Mesenchymal stem cell (in vitro differentiated cells and primary cell): ENCODE results near the gene MFRP.

Experiments used
- DNase-seq: peaks from one replicate; pipeline ENCODE4 v3.0.0-alpha.2; 2013
- H2AFZ ChIP-seq: one replicate; pipeline ENCODE4 v1.6.1; 2013; ENCODE audit warnings: low read depth, mild to moderate bottlenecking, control low read depth, inconsistent platforms, low read length, moderate library complexity
- H2AK5ac ChIP-seq: 2 replicates; pipeline ENCODE4 v1.6.1; 2013; ENCODE audit warnings: low read length, moderate library complexity, mild to moderate bottlenecking, inconsistent platforms; ENCODE audit not compliant: severe bottlenecking
- H2BK120ac ChIP-seq: one replicate; pipeline ENCODE4 v1.6.1; 2013; ENCODE audit warnings: low read depth, mild to moderate bottlenecking, inconsistent platforms, low read length, moderate library complexity
- H2BK12ac ChIP-seq, 2 experiments: one replicate each; pipeline ENCODE4 v1.6.1; 2013; ENCODE audit warnings: inconsistent platforms in 2 of 2, low read length in 2 of 2, mild to moderate bottlenecking in 2 of 2, moderate library complexity in 2 of 2, control low read depth in 1 of 2
- H2BK15ac ChIP-seq: one replicate; pipeline ENCODE4 v1.6.1; 2013; ENCODE audit warnings: mild to moderate bottlenecking, low read depth, inconsistent platforms; ENCODE audit not compliant: poor library complexity, severe bottlenecking
- H2BK5ac ChIP-seq: 2 replicates; pipeline ENCODE4 v1.6.1; 2013; ENCODE audit warnings: low read depth, mild to moderate bottlenecking, low read length, control low read depth, inconsistent platforms; ENCODE audit not compliant: poor library complexity, severe bottlenecking
- H3K14ac ChIP-seq, 2 experiments: one replicate each; pipeline ENCODE4 v1.6.1; 2013; ENCODE audit warnings: inconsistent platforms in 2 of 2, low read length in 2 of 2, control low read depth in 1 of 2, mild to moderate bottlenecking in 1 of 2, moderate library complexity in 1 of 2
- H3K18ac ChIP-seq, 2 experiments: one replicate each; pipeline ENCODE4 v1.6.1; 2013; ENCODE audit warnings: inconsistent platforms in 2 of 2, low read length in 2 of 2, control low read depth in 1 of 2, low read depth in 1 of 2, mild to moderate bottlenecking in 1 of 2
- H3K23ac ChIP-seq, 2 experiments: one replicate each; pipeline ENCODE4 v1.6.1; 2013; ENCODE audit warnings: inconsistent platforms in 2 of 2, low read length in 2 of 2, mild to moderate bottlenecking in 2 of 2, moderate library complexity in 2 of 2, control low read depth in 1 of 2
- H3K27ac ChIP-seq: 2 replicates; pipeline ENCODE4 v1.5.1; 2013; ENCODE audit warnings: mild to moderate bottlenecking, moderate library complexity, low read length, control low read depth, inconsistent platforms; ENCODE audit not compliant: poor library complexity, severe bottlenecking
- H3K27me3 ChIP-seq, 2 experiments: 2 replicates each; pipeline versions ENCODE4 v1.6.1 to v1.7.0; 2013; ENCODE audit warnings: low read length in 2 of 2, mild to moderate bottlenecking in 2 of 2, moderate library complexity in 2 of 2, control low read depth in 1 of 2, inconsistent platforms in 1 of 2; ENCODE audit not compliant: control insufficient read depth in 1 of 2, insufficient read depth in 1 of 2
- H3K36me3 ChIP-seq, 2 experiments: 2 replicates each; pipeline versions ENCODE4 v1.6.1 to v1.7.0; 2013; ENCODE audit warnings: low read length in 2 of 2, control low read depth in 1 of 2, inconsistent platforms in 1 of 2, low read depth in 1 of 2, mild to moderate bottlenecking in 1 of 2; ENCODE audit not compliant: insufficient read depth in 2 of 2, control insufficient read depth in 1 of 2
- H3K4ac ChIP-seq, 2 experiments: one replicate each; pipeline ENCODE4 v1.6.1; 2013; ENCODE audit warnings: inconsistent platforms in 2 of 2, low read length in 2 of 2, mild to moderate bottlenecking in 2 of 2, moderate library complexity in 2 of 2, control low read depth in 1 of 2, low read depth in 1 of 2
- H3K4me1 ChIP-seq: 2 replicates; pipeline ENCODE4 v1.6.1; 2013; ENCODE audit warnings: low read depth, low read length, control low read depth; ENCODE audit not compliant: control insufficient read depth, insufficient read depth
- H3K4me2 ChIP-seq: 2 replicates; pipeline ENCODE4 v1.6.1; 2013; ENCODE audit warnings: low read length, mild to moderate bottlenecking, inconsistent platforms; ENCODE audit not compliant: poor library complexity, severe bottlenecking
- H3K4me3 ChIP-seq, 2 experiments: 2 replicates each; pipeline versions ENCODE4 v1.5.1 to v1.7.0; 2013; ENCODE audit warnings: low read length in 2 of 2, mild to moderate bottlenecking in 2 of 2, control low read depth in 1 of 2, low read depth in 1 of 2; ENCODE audit not compliant: insufficient read depth in 1 of 2
- H3K79me1 ChIP-seq: replicated peaks from 2 replicates; pipeline ENCODE4 v1.6.1; 2013; ENCODE audit warnings: mild to moderate bottlenecking, control low read depth, low read length, inconsistent platforms; ENCODE audit not compliant: poor library complexity, severe bottlenecking
- H3K9ac ChIP-seq: 2 replicates; pipeline ENCODE4 v1.7.0; 2013; ENCODE audit warnings: mild to moderate bottlenecking, low read length, moderate library complexity
- H3K9me3 ChIP-seq: 2 replicates; pipeline ENCODE4 v1.7.0; 2013; ENCODE audit warnings: mild to moderate bottlenecking, low read length; ENCODE audit not compliant: control insufficient read depth
- H4K8ac ChIP-seq: one replicate; pipeline ENCODE4 v1.6.1; 2013; ENCODE audit warnings: inconsistent platforms, mild to moderate bottlenecking, low read length, moderate library complexity
- H4K91ac ChIP-seq: one replicate; pipeline ENCODE4 v1.6.1; 2013; ENCODE audit warnings: mild to moderate bottlenecking, low read length, inconsistent platforms
- WGBS: methylation state at CpG from one replicate; pipeline ENCODE4 v1.1.7; 2013; ENCODE audit warnings: mixed read lengths; 5-methylcytosine and 5-hydroxymethylcytosine counted together

MFRP gene

GRCh38 chr11:119363081-119363850, 16.8 kb upstream of the MFRP start:
- no peak overlapping the region for H3K14ac ChIP-seq
- H3K36me3 ChIP-seq: no peaks in the 10 kb centered on the region
- no peak overlapping the region for H3K4me2 ChIP-seq
- H3K4me1 ChIP-seq: peaks cover 25% of the 10 kb centered on the region
- no peak overlapping the region for H3K4ac ChIP-seq
- H3K27me3 ChIP-seq: peaks cover 20 to 57% of the 10 kb centered on the region in 2 experiments
- H3K9me3 ChIP-seq: no peaks in the 10 kb centered on the region
- H2AK5ac ChIP-seq: no peak overlapping the region
- no peaks in the 10 kb centered on the region for H3K79me1 ChIP-seq
- no peak for DNase-seq
- WGBS: 60% methylated on average over 39 of the region's 44 CpGs
- no peak overlapping the region for H3K9ac ChIP-seq
- no peak overlapping the region for H2BK12ac ChIP-seq
- peak overlapping the region in 1 of 2 experiments; percentile 75 for H3K23ac ChIP-seq
- H4K91ac ChIP-seq: peak overlapping the region; percentile 18
- H4K8ac ChIP-seq: no peak overlapping the region
- H2BK15ac ChIP-seq: peak overlapping the region; percentile 83
- H3K18ac ChIP-seq: peak overlapping the region in 1 of 2 experiments; percentile 41
- H2AFZ ChIP-seq: no peak overlapping the region
- no peak overlapping the region for H3K4me3 ChIP-seq
- H2BK120ac ChIP-seq: no peak overlapping the region
- no peak overlapping the region for H3K27ac ChIP-seq
- no peak overlapping the region for H2BK5ac ChIP-seq

GRCh38 chr11:119362741-119363080, 16.2 kb upstream of the MFRP start:
- Histone ChIP-seq H2BK5ac (no peak overlapping the region), H3K9ac (no peak overlapping the region), H4K8ac (no peak overlapping the region), H2AK5ac (no peak overlapping the region), H2BK15ac (peak overlapping the region; percentile 26), H2BK12ac (no peak overlapping the region), H2BK120ac (no peak overlapping the region), H3K4ac (no peak overlapping the region), H4K91ac (peak overlapping the region; percentile 18), H3K79me1 (no peaks in the 10 kb centered on the region), H3K27ac (no peak overlapping the region), H3K4me1 (peaks cover 22% of the 10 kb centered on the region), H2AFZ (no peak overlapping the region), H3K27me3 (peaks cover 24 to 54% of the 10 kb centered on the region in 2 experiments), H3K14ac (no peak overlapping the region), H3K36me3 (no peaks in the 10 kb centered on the region), H3K23ac (no peak overlapping the region), H3K4me2 (no peak overlapping the region), H3K4me3 (no peak overlapping the region), H3K18ac (no peak overlapping the region), H3K9me3 (no peaks in the 10 kb centered on the region)
- WGBS: 94% methylated on average over 5 of the region's 5 CpGs
- DNase-seq: no peak

GRCh38 chr11:119361941-119362725, 15.6 kb upstream of the MFRP start:
- Histone ChIP-seq H3K27ac (no peak overlapping the region), H3K36me3 (no peaks in the 10 kb centered on the region), H3K14ac (no peak overlapping the region), H2AFZ (no peak overlapping the region), H3K79me1 (no peaks in the 10 kb centered on the region), H2BK12ac (no peak overlapping the region), H2AK5ac (no peak overlapping the region), H3K4me1 (peaks cover 22% of the 10 kb centered on the region), H3K27me3 (peaks cover 29 to 54% of the 10 kb centered on the region in 2 experiments), H2BK120ac (no peak overlapping the region), H3K18ac (no peak overlapping the region), H2BK5ac (no peak overlapping the region), H3K4me2 (no peak overlapping the region), H4K91ac (no peak overlapping the region), H3K23ac (peak overlapping the region in 1 of 2 experiments; percentile 19), H4K8ac (no peak overlapping the region), H2BK15ac (no peak overlapping the region), H3K4ac (no peak overlapping the region), H3K9ac (no peak overlapping the region), H3K4me3 (no peak overlapping the region), H3K9me3 (no peaks in the 10 kb centered on the region)
- WGBS: 75% methylated on average over 11 of the region's 11 CpGs
- DNase-seq: peak; percentile 35

DNA sequence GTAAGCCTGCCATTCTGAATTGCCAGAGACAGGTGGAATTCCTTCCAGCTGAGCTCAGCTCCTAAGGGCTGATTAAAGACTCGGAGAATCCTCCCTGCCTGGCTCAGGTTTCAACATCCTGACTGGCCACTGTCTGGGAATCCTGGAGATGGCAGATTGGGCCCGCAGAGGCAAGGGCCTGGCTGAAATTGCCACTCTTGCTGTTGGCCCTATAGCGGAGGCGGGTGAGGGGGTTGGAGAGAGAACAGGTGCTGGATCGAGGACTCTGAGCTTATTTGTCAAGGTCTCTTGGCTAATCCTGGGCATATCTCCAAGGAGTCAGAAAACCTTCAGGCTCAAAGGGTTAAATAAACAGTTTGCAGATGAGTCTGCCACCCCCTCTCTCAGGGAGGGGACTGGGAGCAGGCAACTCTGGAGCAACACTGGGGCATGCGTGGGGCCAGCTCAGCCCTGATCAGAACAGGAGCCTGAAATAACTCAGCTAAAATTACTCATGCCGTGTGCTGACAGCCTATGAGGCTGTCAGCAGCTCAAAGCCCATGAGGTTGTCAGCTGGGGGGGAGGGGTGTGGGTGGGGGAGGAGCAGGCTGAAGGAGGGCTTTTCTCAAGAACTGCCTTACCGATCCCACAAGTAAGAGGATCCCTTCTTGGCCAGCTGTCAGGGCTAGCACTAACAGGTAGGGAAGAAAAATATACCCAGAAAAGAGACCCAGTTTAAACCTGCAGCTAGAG, 14.7 kb upstream of the MFRP start:
- H3K36me3 ChIP-seq: no peaks in the 10 kb centered on the region
- H3K79me1 ChIP-seq: no peaks in the 10 kb centered on the region
- H3K9ac ChIP-seq: no peak overlapping the region
- no peaks in the 10 kb centered on the region for H3K9me3 ChIP-seq
- WGBS: 7% methylated on average over 8 of the region's 8 CpGs
- no peak overlapping the region for H2BK120ac ChIP-seq
- no peak overlapping the region for H3K4ac ChIP-seq
- peak overlapping the region; percentile 35 for H3K27ac ChIP-seq
- no peak overlapping the region for H3K4me3 ChIP-seq
- no peak overlapping the region for H3K18ac ChIP-seq
- peak overlapping the region; percentile 7 for H3K4me2 ChIP-seq
- H3K4me1 ChIP-seq: peaks cover 27% of the 10 kb centered on the region
- H2AFZ ChIP-seq: no peak overlapping the region
- H2AK5ac ChIP-seq: no peak overlapping the region
- H2BK15ac ChIP-seq: no peak overlapping the region
- H4K91ac ChIP-seq: no peak overlapping the region
- no peak overlapping the region for H4K8ac ChIP-seq
- no peak overlapping the region for H2BK5ac ChIP-seq
- H3K23ac ChIP-seq: no peak overlapping the region
- H2BK12ac ChIP-seq: no peak overlapping the region
- H3K14ac ChIP-seq: no peak overlapping the region
- peaks cover 29 to 46% of the 10 kb centered on the region in 2 experiments for H3K27me3 ChIP-seq
- DNase-seq: peak; percentile 87
